NCI-H2196 treated with DMSO at 0.1 percent for 48 hours (cell line): ENCODE measurements around the gene KRTAP10-7.
"Not testable (repeated sequence)": the region's sequence is repeated elsewhere in the genome, so short reads cannot be mapped to it uniquely, and the experiment has no call there.

ENCODE experiments used
- DNase-seq: peaks from one replicate; lab custom pipeline; 2025; ENCODE audit not compliant: unreplicated experiment; lab: John Stamatoyannopoulos, UW

The KRTAP10-7 gene, protein sequence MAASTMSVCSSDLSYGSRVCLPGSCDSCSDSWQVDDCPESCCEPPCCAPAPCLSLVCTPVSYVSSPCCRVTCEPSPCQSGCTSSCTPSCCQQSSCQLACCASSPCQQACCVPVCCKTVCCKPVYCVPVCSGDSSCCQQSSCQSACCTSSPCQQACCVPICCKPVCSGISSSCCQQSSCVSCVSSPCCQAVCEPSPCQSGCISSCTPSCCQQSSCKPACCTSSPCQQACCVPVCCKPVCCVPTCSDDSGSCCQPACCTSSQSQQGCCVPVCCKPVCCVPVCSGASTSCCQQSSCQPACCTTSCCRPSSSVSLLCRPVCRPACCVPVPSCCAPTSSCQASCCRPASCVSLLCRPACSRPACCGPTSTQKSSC

DNA sequence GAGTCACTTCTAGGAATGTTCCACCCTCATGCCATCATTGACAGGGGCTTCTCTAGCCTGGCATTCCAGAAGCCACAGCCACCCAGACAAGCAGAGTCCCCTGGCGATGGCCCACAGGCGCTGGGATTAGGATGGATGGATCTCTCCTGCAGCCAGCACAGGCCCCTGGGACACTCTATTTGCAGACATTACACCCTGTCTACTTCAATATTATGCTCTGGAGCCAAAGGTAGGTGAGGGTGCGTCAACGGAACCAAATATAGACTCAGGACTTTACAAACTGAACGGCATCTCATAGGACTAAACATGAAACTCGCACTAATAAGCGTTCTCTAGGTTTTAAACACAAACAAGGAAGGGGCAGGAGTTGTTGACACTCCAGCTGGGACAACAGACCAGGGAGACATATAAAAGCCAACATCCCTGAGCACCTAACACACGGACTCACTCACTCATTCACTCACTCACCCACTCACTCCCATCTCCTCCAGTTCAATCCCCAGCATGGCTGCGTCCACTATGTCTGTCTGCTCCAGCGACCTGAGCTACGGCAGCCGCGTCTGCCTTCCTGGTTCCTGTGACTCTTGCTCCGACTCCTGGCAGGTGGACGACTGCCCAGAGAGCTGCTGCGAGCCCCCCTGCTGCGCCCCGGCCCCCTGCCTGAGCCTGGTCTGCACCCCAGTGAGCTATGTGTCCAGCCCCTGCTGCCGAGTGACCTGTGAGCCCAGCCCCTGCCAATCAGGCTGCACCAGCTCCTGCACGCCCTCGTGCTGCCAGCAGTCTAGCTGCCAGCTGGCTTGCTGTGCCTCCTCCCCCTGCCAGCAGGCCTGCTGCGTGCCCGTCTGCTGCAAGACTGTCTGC, at the start of gene KRTAP10-7:
KRTAP10-7 (plus strand) TSS at position 480 of the 861 bp plus-strand sequence; CDS start at position 505, 25 bp downstream.
- DNase-seq: not testable (repeated sequence)

GRCh38 chr21:44550807-44551206, 49.6 kb upstream of the KRTAP10-7 start:
- no peak for DNase-seq

- DNase-seq: no peak
These were observed 48.9 kb upstream of the KRTAP10-7 start, which contains the start of gene KRTAP10-2 for GRCh38 chr21:44551340-44551961. TSS of gene KRTAP10-2 (minus strand) at chr21:44551505. CDS start at chr21:44551458, 47 bp downstream.

GRCh38 chr21:44552136-44552535, 48.3 kb upstream of the KRTAP10-7 start:
- no peak for DNase-seq

DNA sequence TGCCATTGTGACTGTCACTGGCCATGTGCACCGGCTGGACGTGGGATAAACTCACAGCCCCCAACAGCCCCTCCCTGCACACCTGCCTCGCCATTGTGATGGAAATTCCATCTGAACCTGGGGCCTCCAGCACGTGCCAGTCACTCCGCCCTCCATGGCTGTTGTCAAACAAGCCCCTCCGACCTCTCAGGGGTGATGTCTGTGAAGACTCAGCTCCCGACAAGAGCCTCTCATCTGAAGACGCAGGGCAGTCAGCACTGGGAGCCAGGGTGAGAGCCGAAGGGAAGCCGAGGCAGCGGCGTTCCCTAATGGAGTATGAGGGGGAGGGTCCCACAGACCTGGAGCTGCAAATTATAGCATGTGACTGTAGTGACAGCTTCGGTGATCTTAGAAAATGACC, 47.7 kb upstream of the KRTAP10-7 start:
- DNase-seq: no peak

DNA sequence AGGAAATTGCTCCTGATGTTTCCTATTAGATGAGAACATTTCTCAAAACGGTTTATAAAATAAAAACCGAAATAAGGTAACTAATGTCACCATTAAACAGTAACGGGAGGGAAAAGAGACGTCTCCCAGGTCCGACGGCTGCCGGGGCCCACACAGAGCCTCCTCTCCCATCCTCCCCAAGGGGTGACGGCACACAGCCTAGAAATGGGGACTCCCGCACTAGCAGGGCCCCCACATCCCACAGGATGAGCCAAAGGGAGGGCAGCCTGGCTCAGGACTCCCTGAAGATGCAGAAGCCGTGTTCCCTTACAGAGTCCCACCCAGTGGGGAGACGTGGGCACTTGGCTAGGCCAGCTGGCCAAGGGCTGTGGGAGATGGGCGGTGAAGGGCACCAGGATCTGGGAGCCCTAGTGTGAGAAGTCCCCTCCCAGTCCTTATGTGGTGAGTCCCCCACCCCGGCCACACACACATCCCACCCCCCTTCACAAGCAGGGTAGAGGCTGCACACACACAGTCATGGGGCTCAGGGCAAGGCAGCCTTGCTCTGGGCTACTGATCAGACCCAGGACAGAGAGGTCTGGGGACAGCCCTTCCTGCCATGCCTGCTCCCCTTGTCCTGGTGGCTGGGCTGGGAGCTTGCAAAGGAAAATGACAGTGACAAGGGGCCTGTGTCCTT, 45.1 kb upstream of the KRTAP10-7 start:
- no peak for DNase-seq

DNA sequence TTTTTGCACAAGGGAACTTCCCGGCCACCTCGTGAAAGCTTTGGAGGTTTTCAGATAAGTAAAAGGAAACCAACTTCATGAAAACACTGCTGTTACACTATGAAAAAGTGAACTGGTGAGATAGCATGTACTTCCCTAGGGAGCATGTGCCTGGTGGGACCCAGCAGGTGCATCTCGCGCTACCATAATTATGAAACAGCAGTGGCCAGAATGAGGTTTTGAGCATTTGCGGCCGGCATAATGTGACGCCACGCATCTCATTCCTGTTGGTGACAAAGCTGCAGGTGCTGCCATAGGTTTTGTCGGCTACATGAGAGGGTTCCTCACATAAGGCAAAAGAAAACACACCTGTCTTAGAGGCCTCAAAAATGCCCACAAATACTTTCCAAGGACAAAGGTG, 43.5 kb upstream of the KRTAP10-7 start:
- DNase-seq: no peak

- DNase-seq: no peak
These were observed 42.7 kb upstream of the KRTAP10-7 start for GRCh38 chr21:44557491-44558328.

- DNase-seq: not testable (repeated sequence)
These were observed 42.1 kb upstream of the KRTAP10-7 start for GRCh38 chr21:44558329-44558675.

DNA sequence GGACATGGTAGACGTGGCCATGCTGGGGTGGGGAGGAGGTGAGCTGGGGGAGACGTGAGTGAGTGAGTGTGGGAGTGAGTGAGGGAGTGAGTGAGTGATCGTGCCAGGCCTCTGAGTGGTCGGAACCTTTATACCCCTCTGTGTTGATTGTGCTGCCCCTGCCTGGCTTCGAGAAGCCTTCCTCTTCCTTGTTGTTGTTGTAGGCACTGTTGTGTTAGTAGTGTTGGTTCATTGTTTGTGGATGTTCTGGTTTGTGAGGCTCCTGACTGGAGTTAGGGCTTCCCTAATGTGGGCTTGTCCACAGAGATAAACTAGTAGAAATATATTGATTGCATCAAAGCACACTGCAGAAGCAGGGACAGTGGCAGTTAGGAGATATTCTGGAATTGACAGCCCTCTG, 41.7 kb upstream of the KRTAP10-7 start, which contains the start of gene KRTAP10-3:
KRTAP10-3 (minus strand) TSS at position 101 of the 400 bp plus-strand sequence; CDS start at position 21, 80 bp downstream.
- no peak for DNase-seq

GRCh38 chr21:44564099-44564498, 36.3 kb upstream of the KRTAP10-7 start:
- no peak for DNase-seq

GRCh38 chr21:44564886-44565598, 35.4 kb upstream of the KRTAP10-7 start:
- no peak for DNase-seq

- DNase-seq: no peak
These were observed 34.0 kb upstream of the KRTAP10-7 start for GRCh38 chr21:44566403-44566802.

DNA sequence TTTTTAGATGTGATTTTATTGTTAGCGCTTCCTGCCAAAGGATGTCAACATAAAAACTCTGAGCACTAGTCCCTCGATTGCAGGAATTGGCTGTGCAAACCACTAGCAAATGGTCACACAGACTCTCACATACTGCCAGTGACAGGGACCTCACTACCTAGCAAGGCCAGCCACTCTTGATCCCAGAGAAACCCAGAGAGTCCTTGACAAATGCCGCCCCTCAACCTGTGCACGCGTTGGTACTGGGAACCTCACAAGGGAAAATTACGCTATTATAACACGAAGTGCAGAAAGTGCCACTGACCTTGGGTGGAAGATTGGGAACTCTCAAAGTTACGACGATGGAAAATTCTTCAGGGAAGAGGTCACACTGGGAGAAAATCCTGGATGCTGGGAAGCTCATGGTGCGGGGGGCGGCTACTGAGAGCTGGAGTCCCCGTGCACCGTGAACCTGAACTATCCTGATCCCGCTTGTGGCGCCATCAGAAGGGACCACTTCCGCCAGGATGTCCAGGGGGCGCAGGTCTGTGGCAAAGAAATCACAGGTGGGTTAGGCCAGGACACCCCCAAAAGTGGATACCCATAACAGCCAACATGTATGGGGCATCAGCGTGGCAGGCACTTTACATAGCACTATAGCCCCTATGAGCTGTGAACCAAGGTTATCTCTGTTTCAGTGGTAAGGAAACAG, 32.8 kb upstream of the KRTAP10-7 start:
- DNase-seq: no peak

DNA sequence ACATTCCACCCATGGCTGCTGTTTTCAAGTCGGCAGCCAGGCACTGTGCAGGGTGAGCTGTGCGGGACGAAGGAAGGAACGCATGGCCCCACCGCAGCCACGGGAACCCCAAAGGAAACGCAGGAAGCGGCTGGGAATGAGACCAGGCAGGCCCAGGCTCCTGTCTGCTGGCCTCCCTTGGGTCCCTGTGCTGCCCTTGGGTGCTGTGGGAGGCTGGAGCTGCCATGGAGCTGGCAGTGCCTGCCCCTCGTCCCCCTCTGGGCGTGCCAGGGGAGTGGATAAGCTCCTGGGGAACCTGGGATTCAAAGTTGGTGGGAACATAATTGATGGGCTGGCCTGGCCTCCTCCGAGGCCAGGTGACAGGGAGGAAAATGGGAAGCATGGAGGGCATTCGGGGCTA, 32.1 kb upstream of the KRTAP10-7 start:
- no peak for DNase-seq

DNA sequence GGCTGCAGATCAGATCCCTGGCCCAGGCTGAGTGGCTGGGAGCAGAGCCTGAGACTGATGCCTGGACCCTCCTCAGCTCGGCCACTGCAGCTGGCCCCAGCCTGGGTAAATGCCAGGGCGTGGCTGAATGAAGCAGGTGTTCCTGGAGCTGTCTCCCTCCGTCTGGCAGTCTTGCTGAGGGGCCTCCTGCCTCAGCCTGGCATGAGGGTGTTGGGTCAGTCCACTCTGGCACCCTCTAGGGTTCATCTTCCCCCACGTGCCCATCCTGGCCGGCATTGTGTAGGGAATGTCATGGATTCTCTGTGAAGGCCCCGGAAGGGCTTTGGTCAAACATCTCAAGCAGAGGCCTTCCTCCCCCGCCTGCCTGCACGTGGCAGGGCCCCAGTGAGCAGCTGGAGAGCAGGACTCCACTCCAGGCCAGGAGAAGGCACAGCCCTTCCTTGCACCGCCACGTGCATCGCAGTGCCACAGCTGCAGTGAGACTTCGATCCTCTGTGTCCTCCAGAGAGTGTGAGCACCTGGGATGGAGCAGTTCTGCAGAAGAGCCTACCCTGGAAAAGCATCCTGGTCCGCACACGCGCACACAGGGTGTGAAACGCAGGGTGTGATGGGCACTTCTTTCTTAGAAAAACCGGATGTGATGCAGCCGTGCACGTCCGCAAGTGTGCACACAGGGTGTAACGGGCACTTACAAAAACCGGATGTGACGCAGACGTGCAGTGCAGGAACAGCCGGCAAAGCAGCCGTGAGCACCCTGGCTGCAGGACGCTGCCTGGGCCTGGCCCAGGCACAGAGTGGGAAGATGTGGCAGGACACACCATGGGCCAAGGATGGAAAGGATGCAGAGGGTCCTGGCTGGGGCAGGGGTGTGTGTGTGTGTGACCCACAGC, 31.5 kb upstream of the KRTAP10-7 start:
- DNase-seq: no peak

DNA sequence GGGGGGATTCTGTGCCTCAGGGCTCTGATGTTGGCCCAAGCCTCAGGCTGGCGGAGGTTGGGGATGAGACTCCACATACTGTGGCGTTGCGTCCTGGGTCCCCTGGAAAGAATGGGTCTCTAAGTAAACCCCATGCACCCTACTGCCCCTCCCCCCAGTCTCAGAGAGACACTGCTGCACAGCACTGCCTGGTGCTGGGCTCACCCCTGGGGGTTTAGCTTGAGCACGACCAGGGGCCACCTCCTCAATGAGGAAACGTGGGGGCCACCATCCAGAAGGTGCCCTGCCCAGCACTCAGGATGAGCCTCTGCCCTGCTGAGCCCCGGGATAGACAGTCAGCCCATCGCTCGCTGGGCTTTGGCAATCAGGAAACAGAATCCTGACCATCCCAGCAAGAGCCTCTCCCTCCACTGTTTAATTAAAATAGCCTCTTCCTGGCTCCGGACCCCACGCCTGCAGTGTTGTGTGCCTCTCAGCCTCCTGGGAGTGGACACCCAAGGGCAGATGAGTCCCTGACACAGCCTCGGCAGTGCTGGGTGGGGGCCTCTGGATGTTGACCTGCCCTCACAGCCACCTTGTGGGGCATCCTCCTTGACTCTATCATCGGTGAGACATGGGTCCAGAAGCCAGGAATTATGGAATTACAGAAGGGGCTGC, 30.4 kb upstream of the KRTAP10-7 start:
- no peak for DNase-seq
